Measurements from ENCODE around the gene HINT3. TPM values are rescaled to one million over a fixed set of nuclear protein-coding genes. Genes with fewer than 3 reads are reported as not detected.
"Not testable (repeated sequence)": the region's sequence is repeated elsewhere in the genome, so short reads cannot be mapped to it uniquely, and the experiment has no call there.

The HINT3 gene
- 5.1 TPM for polyA plus RNA-seq (2013, experiment 1 of 2)
- polyA plus RNA-seq (2013, experiment 2 of 2), result 5.2 TPM

GRCh38 chr6:125956506-125957390 is at the start of gene HINT3:
HINT3 (plus strand) TSS chr6:125956770; CDS start chr6:125956978, 208 bp downstream.
- Histone ChIP-seq H3K79me2 (ENCODE audit: control insufficient read depth, insufficient read depth, low read length) (no peaks in the 10 kb centered on the region), H3K36me3 (ENCODE audit: control insufficient read depth, insufficient read depth, low read length) (no peaks in the 10 kb centered on the region), H4K5ac (ENCODE audit: low read length) (peak within 1 kb of the TSS; percentile 75)

GRCh38 chr6:125910527-125910926 is 46.0 kb upstream of the HINT3 start:
- no peak overlapping the region for H2BK5ac ChIP-seq (ENCODE audit: low read length)
- H3K36me3 ChIP-seq (ENCODE audit: control insufficient read depth, insufficient read depth, low read length), result no peaks in the 10 kb centered on the region
- no peak overlapping the region for H3K27ac ChIP-seq (ENCODE audit: low read depth, low read length)
- no peak overlapping the region for H3K56ac ChIP-seq (ENCODE audit: low read length)
- H4K5ac ChIP-seq (ENCODE audit: low read length), result no peak overlapping the region
- no peaks in the 10 kb centered on the region for H3K79me2 ChIP-seq (ENCODE audit: control insufficient read depth, insufficient read depth, low read length)
- no peak overlapping the region for H3K4ac ChIP-seq (ENCODE audit: low read depth, low read length)
- H3K4me3 ChIP-seq (ENCODE audit: low read length), result no peak overlapping the region
- no peaks in the 10 kb centered on the region for H3K79me1 ChIP-seq (ENCODE audit: low read length)
- no peak overlapping the region for H2BK120ac ChIP-seq (ENCODE audit: low read depth, low read length)
- no peak for DNase-seq
- H2AK5ac ChIP-seq (ENCODE audit: low read length), result no peak overlapping the region
- H3K9ac ChIP-seq (ENCODE audit: low read length), result no peak overlapping the region
- no peak overlapping the region for H4K8ac ChIP-seq (ENCODE audit: low read depth, low read length)
- H3K4me2 ChIP-seq (ENCODE audit: low read length), result no peak overlapping the region
- no peak overlapping the region for H2BK15ac ChIP-seq (replicated peaks; ENCODE audit: low read depth)
- H3K23ac ChIP-seq (ENCODE audit: low read length), result no peak overlapping the region
- no peaks in the 10 kb centered on the region for H3K4me1 ChIP-seq (ENCODE audit: control insufficient read depth, low read depth, low read length)
- no peak overlapping the region for H3K18ac ChIP-seq (ENCODE audit: low read length)
- no peaks in the 10 kb centered on the region for H3K27me3 ChIP-seq (ENCODE audit: insufficient read depth, low read length, poor library complexity)
- no CpG with 5 or more reads among the region's 3 CpGs for WGBS (ENCODE audit: extremely low coverage, insufficient coverage, low lambda C conversion rate)

More at GRCh38 chr6:125956506-125957390, at the start of gene HINT3:
- peak within 1 kb of the TSS; percentile 84 for H3K9ac ChIP-seq (ENCODE audit: low read length)
- H3K23ac ChIP-seq (ENCODE audit: low read length), result no peak within 1 kb of the TSS
- no peak within 1 kb of the TSS for H2BK120ac ChIP-seq (ENCODE audit: low read depth, low read length)
- peak within 1 kb of the TSS; percentile 89 for H3K27ac ChIP-seq (ENCODE audit: low read depth, low read length)
- H3K4me1 ChIP-seq (ENCODE audit: control insufficient read depth, low read depth, low read length), result peaks cover 2% of the 10 kb centered on the region
- H3K4ac ChIP-seq (ENCODE audit: low read depth, low read length), result no peak within 1 kb of the TSS
- peak within 1 kb of the TSS; percentile 67 for H3K4me3 ChIP-seq (ENCODE audit: low read length)
- H2AK5ac ChIP-seq (ENCODE audit: low read length), result peak within 1 kb of the TSS; percentile 22
- no peak within 1 kb of the TSS for H2BK15ac ChIP-seq (replicated peaks; ENCODE audit: low read depth)
- peak within 1 kb of the TSS; percentile 97 for H3K56ac ChIP-seq (ENCODE audit: low read length)
- no CpG with 5 or more reads among the region's 82 CpGs for WGBS (ENCODE audit: extremely low coverage, insufficient coverage, low lambda C conversion rate)
- DNase-seq, result peak; percentile 99
- no peaks in the 10 kb centered on the region for H3K79me1 ChIP-seq (ENCODE audit: low read length)
- no peak within 1 kb of the TSS for H4K8ac ChIP-seq (ENCODE audit: low read depth, low read length)
- peak within 1 kb of the TSS; percentile 40 for H3K4me2 ChIP-seq (ENCODE audit: low read length)
- no peak within 1 kb of the TSS for H3K18ac ChIP-seq (ENCODE audit: low read length)
- no peaks in the 10 kb centered on the region for H3K27me3 ChIP-seq (ENCODE audit: insufficient read depth, low read length, poor library complexity)
- H2BK5ac ChIP-seq (ENCODE audit: low read length), result no peak within 1 kb of the TSS

- not testable (repeated sequence) for H3K4me2 ChIP-seq (ENCODE audit: low read length); H3K27me3 ChIP-seq (ENCODE audit: insufficient read depth, low read length, poor library complexity); H3K18ac ChIP-seq (ENCODE audit: low read length); H3K79me2 ChIP-seq (ENCODE audit: control insufficient read depth, insufficient read depth, low read length); H3K79me1 ChIP-seq (ENCODE audit: low read length); H2BK120ac ChIP-seq (ENCODE audit: low read depth, low read length); H4K5ac ChIP-seq (ENCODE audit: low read length); H2BK5ac ChIP-seq (ENCODE audit: low read length); H3K4me3 ChIP-seq (ENCODE audit: low read length); H3K4me1 ChIP-seq (ENCODE audit: control insufficient read depth, low read depth, low read length); H3K9ac ChIP-seq (ENCODE audit: low read length); H3K56ac ChIP-seq (ENCODE audit: low read length); H3K23ac ChIP-seq (ENCODE audit: low read length); H2BK15ac ChIP-seq (replicated peaks; ENCODE audit: low read depth); H3K27ac ChIP-seq (ENCODE audit: low read depth, low read length); H3K36me3 ChIP-seq (ENCODE audit: control insufficient read depth, insufficient read depth, low read length); DNase-seq; H3K4ac ChIP-seq (ENCODE audit: low read depth, low read length); H4K8ac ChIP-seq (ENCODE audit: low read depth, low read length); H2AK5ac ChIP-seq (ENCODE audit: low read length)
- WGBS (ENCODE audit: extremely low coverage, insufficient coverage, low lambda C conversion rate), result no CpG with 5 or more reads among the region's 4 CpGs
Observed at GRCh38 chr6:125911051-125911451, 45.5 kb upstream of the HINT3 start.

GRCh38 chr6:125912430-125912829 is 44.1 kb upstream of the HINT3 start:
- H3K27ac ChIP-seq (ENCODE audit: low read depth, low read length); H3K79me1 ChIP-seq (ENCODE audit: low read length); H3K4me2 ChIP-seq (ENCODE audit: low read length); H2AK5ac ChIP-seq (ENCODE audit: low read length); H2BK120ac ChIP-seq (ENCODE audit: low read depth, low read length); H3K4me1 ChIP-seq (ENCODE audit: control insufficient read depth, low read depth, low read length); H3K4ac ChIP-seq (ENCODE audit: low read depth, low read length); H3K4me3 ChIP-seq (ENCODE audit: low read length); H3K27me3 ChIP-seq (ENCODE audit: insufficient read depth, low read length, poor library complexity); H3K9ac ChIP-seq (ENCODE audit: low read length); H3K79me2 ChIP-seq (ENCODE audit: control insufficient read depth, insufficient read depth, low read length); H2BK5ac ChIP-seq (ENCODE audit: low read length); H3K18ac ChIP-seq (ENCODE audit: low read length); H3K56ac ChIP-seq (ENCODE audit: low read length); H3K36me3 ChIP-seq (ENCODE audit: control insufficient read depth, insufficient read depth, low read length); H2BK15ac ChIP-seq (replicated peaks; ENCODE audit: low read depth); DNase-seq; H4K5ac ChIP-seq (ENCODE audit: low read length); H3K23ac ChIP-seq (ENCODE audit: low read length); H4K8ac ChIP-seq (ENCODE audit: low read depth, low read length): not testable (repeated sequence)
- no CpG with 5 or more reads among the region's 2 CpGs for WGBS (ENCODE audit: extremely low coverage, insufficient coverage, low lambda C conversion rate)

- no peak overlapping the region for H4K5ac ChIP-seq (ENCODE audit: low read length)
- H3K36me3 ChIP-seq (ENCODE audit: control insufficient read depth, insufficient read depth, low read length), result no peaks in the 10 kb centered on the region
- no peak overlapping the region for H3K27ac ChIP-seq (ENCODE audit: low read depth, low read length)
- no peaks in the 10 kb centered on the region for H3K79me1 ChIP-seq (ENCODE audit: low read length)
- no peaks in the 10 kb centered on the region for H3K4me1 ChIP-seq (ENCODE audit: control insufficient read depth, low read depth, low read length)
- H2AK5ac ChIP-seq (ENCODE audit: low read length), result no peak overlapping the region
- no peak overlapping the region for H3K23ac ChIP-seq (ENCODE audit: low read length)
- no peak overlapping the region for H3K18ac ChIP-seq (ENCODE audit: low read length)
- H2BK120ac ChIP-seq (ENCODE audit: low read depth, low read length), result no peak overlapping the region
- H3K56ac ChIP-seq (ENCODE audit: low read length), result no peak overlapping the region
- no peak overlapping the region for H4K8ac ChIP-seq (ENCODE audit: low read depth, low read length)
- no peak overlapping the region for H3K4ac ChIP-seq (ENCODE audit: low read depth, low read length)
- no peaks in the 10 kb centered on the region for H3K79me2 ChIP-seq (ENCODE audit: control insufficient read depth, insufficient read depth, low read length)
- no peak overlapping the region for H2BK15ac ChIP-seq (replicated peaks; ENCODE audit: low read depth)
- no peak overlapping the region for H3K9ac ChIP-seq (ENCODE audit: low read length)
- H3K4me2 ChIP-seq (ENCODE audit: low read length), result no peak overlapping the region
- H3K4me3 ChIP-seq (ENCODE audit: low read length), result no peak overlapping the region
- H2BK5ac ChIP-seq (ENCODE audit: low read length), result no peak overlapping the region
- DNase-seq, result no peak
- no peaks in the 10 kb centered on the region for H3K27me3 ChIP-seq (ENCODE audit: insufficient read depth, low read length, poor library complexity)
- no CpG with 5 or more reads among the region's 1 CpG for WGBS (ENCODE audit: extremely low coverage, insufficient coverage, low lambda C conversion rate)
Observed at GRCh38 chr6:125913145-125913544, 43.4 kb upstream of the HINT3 start.

Measured in mesendoderm (in vitro differentiated cells).